ENCODE data around the gene USP6NL.
A peak's percentile ranks its signal among the peaks of the same experiment; 100 is the strongest.

Gene USP6NL

GRCh38 chr10:11616021-11616420, 4.6 kb upstream of the USP6NL start:
- TF ChIP-seq CTCF (IDR thresholded peaks at IDR 0.05; ENCODE audit: insufficient read depth, low read length) (no peak), SPI1 (IDR thresholded peaks at IDR 0.05; ENCODE audit: borderline replicate concordance, low read depth) (no peak), GABPA (IDR thresholded peaks at IDR 0.05; ENCODE audit: low read depth) (no peak), POLR2AphosphoS5 (IDR thresholded peaks at IDR 0.05; ENCODE audit: low read depth) (no peak)
- TF ChIP-seq, protein P1, sequence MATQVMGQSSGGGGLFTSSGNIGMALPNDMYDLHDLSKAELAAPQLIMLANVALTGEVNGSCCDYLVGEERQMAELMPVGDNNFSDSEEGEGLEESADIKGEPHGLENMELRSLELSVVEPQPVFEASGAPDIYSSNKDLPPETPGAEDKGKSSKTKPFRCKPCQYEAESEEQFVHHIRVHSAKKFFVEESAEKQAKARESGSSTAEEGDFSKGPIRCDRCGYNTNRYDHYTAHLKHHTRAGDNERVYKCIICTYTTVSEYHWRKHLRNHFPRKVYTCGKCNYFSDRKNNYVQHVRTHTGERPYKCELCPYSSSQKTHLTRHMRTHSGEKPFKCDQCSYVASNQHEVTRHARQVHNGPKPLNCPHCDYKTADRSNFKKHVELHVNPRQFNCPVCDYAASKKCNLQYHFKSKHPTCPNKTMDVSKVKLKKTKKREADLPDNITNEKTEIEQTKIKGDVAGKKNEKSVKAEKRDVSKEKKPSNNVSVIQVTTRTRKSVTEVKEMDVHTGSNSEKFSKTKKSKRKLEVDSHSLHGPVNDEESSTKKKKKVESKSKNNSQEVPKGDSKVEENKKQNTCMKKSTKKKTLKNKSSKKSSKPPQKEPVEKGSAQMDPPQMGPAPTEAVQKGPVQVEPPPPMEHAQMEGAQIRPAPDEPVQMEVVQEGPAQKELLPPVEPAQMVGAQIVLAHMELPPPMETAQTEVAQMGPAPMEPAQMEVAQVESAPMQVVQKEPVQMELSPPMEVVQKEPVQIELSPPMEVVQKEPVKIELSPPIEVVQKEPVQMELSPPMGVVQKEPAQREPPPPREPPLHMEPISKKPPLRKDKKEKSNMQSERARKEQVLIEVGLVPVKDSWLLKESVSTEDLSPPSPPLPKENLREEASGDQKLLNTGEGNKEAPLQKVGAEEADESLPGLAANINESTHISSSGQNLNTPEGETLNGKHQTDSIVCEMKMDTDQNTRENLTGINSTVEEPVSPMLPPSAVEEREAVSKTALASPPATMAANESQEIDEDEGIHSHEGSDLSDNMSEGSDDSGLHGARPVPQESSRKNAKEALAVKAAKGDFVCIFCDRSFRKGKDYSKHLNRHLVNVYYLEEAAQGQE (IDR thresholded peaks at IDR 0.05; ENCODE audit: insufficient replicate concordance, low read depth) = no peak
- no peak for DNase-seq (ENCODE audit: low read depth in 1 of 2, low spot score in 1 of 2)

DNA sequence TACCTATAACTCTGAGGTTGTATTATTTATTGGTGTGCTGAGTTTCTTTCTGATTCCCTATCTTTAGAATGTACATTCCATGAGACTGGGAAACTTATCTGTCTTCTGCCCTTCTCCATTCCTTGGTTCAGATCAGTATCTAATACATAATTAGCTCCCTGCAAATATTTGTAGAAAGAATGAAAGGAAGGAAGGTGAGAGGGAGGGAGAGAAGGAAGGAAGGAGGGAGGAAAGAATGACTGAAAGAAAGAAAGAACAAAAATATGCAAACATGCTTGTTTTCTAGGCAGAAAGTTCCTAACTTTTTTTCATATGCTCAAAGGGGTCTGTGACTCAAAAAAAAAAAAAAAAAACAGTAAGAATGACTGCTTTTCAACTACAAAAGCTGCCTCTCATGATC, 3.9 kb upstream of the USP6NL start:
- H3K4me3 ChIP-seq (replicated peaks; ENCODE audit: insufficient read depth, low read length) = no peak overlapping the region
- no peak overlapping the region for H3K27ac ChIP-seq (replicated peaks)
- no peak for DNase-seq (ENCODE audit: low read depth in 1 of 2, low spot score in 1 of 2)
- no peaks in the 10 kb centered on the region for H3K27me3 ChIP-seq (ENCODE audit: insufficient read depth, poor library complexity, severe bottlenecking)
- TF ChIP-seq GABPA (IDR thresholded peaks at IDR 0.05; ENCODE audit: low read depth) = no peak
- TF ChIP-seq CTCF (IDR thresholded peaks at IDR 0.05; ENCODE audit: insufficient read depth, low read length) = no peak
- no peak for TF ChIP-seq SPI1 (IDR thresholded peaks at IDR 0.05; ENCODE audit: borderline replicate concordance, low read depth)
- TF ChIP-seq, protein P1 (IDR thresholded peaks at IDR 0.05; ENCODE audit: insufficient replicate concordance, low read depth) = no peak
- no peak for TF ChIP-seq POLR2AphosphoS5 (IDR thresholded peaks at IDR 0.05; ENCODE audit: low read depth)

More at GRCh38 chr10:11616021-11616420, 4.6 kb upstream of the USP6NL start:
- no peaks in the 10 kb centered on the region for H3K27me3 ChIP-seq (ENCODE audit: insufficient read depth, poor library complexity, severe bottlenecking)
- H3K4me3 ChIP-seq (replicated peaks; ENCODE audit: insufficient read depth, low read length) = no peak overlapping the region
- H3K27ac ChIP-seq (replicated peaks) = no peak overlapping the region

- Histone ChIP-seq H3K4me3 (replicated peaks; ENCODE audit: insufficient read depth, low read length) (peak overlapping the region; percentile 64), H3K27ac (replicated peaks) (peak overlapping the region; percentile 54), H3K27me3 (ENCODE audit: insufficient read depth, poor library complexity, severe bottlenecking) (no peaks in the 10 kb centered on the region)
- DNase-seq (ENCODE audit: low read depth in 1 of 2, low spot score in 1 of 2) = no peak
- TF ChIP-seq POLR2AphosphoS5 (IDR thresholded peaks at IDR 0.05; ENCODE audit: low read depth) (no peak), GABPA (IDR thresholded peaks at IDR 0.05; ENCODE audit: low read depth) (no peak), CTCF (IDR thresholded peaks at IDR 0.05; ENCODE audit: insufficient read depth, low read length) (no peak), SPI1 (IDR thresholded peaks at IDR 0.05; ENCODE audit: borderline replicate concordance, low read depth) (no peak)
- TF ChIP-seq, protein P1 (IDR thresholded peaks at IDR 0.05; ENCODE audit: insufficient replicate concordance, low read depth) = no peak
These were observed 861 bp upstream of the USP6NL start for GRCh38 chr10:11612021-11613001.

Measured in HL-60 (cell line).